ENCODE results near the gene WDFY4.

The WDFY4 gene

DNA sequence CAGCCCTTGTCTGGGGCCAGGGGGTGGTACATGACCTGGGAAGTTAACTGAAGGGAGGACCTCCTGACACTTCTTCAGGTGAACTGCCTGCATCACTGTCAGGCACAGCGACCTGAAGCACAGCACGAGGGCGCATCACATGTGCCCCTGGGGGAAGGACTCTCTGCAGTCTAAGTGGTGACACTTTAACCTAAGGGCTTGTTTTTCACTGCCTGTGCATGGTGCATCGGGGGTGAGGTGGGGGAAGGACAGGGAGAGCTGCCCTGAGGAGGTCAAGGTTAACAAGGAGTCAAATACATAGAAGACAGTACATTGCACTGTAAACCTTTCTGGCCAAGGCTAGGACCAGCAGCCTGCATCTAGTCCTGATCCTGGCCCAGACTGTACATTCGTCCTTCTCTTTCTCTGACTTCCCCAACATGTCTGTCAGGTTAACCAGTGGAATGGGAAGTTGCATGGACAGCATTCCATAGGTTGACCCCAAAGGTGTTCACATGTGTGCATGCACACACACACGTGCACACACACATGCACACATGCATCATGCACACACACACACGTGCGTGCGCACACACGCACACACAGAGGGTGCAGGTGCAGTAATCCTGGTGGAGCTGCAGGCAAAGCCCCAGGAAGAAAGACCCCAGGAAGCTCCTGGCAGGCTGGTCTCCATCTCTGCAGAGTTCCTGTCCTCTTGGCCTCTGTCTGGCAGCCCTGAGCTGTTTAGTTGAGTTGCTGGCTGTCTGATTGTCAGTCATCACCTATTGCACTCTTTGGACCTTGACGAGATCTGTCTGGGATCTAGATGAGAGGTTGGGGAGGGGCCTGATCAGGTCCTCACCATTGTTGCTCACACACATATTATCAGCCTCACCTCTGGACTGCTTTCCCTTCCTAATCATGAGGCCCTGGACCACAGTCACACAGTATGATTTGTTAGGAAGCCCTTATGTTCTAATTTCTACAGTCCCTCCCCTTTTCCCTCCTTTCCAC is 37.8 kb downstream of the WDFY4 start:
- DNase-seq: no peak

DNA sequence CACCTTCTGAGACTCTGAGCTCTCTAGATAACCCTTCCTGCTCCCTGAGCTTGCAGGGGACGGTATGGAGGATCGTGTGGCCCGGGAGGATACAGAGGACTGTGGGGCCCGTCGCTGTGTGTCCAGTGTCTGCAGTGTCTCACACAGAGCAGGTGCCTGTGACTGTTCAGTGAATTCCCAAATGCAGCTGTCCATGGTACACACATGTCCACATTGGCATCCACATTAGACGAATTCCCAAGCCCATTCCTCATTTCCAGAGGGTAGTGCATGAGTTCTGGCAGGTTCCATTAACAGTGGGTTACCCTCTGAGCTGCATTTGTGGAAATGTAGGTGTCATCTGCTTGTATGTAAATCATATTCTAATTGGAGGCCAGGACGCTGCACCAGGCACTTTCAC is 39.5 kb downstream of the WDFY4 start:
- DNase-seq: no peak

DNA sequence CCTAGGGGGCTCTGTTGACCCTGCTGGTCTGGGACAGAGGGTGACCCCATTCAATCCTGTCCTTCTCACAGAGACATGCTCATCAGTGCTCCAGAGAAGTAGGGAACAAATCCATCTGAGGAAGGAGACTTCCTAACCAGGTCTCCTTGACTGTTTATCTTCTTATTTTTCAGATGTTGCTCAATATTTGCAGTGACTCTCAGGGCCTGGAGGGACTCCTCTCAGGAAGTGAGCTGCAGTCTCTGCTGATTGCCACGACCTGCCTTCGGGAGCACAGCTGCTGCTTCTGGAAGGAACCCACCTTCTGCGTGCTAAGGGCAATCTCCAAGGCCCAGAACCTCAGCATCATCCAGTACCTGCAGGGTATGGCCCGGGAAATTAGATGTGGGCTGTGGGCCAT is 41.0 kb downstream of the WDFY4 start:
- DNase-seq: no peak

DNA sequence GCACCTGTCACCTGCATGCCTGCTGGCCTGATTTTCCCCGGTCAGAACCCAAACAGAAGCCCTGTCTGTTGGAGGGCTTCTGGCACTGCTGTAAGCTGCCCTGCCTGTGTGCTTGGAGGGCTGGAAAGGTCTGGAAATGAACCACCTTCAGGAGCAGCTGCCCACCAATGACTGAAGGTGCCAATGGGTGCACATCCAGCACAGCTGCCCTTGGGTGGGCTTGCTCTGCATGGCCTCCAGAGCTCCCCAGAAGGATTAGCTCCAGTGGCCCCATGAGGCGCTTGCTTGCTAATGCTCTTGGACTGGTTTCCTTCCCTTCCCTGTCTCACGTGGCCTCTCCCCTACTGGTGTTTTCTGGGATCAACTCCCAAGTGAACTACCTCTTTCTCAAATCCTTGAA is 43.2 kb downstream of the WDFY4 start:
- no peak for DNase-seq

DNA sequence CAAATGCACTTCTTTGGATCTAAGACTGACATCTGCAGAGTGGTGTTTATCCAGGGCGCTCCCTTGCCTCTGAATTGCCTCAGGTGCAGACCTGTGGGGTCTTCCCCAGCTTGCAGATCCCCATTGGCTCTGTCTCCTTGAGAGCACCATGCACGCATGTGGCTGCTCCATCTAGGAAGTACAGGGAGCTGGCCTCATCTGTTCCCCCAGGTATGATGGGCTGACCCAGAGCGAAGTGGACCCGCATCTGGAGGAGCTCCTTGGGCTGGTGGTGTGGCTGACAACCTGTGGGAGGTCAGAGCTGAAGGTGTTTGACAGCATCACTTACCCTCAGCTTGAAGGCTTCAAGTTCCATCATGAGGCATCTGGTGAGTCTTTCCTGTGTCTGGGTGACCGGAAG is 44.5 kb downstream of the WDFY4 start:
- no peak for DNase-seq

DNA sequence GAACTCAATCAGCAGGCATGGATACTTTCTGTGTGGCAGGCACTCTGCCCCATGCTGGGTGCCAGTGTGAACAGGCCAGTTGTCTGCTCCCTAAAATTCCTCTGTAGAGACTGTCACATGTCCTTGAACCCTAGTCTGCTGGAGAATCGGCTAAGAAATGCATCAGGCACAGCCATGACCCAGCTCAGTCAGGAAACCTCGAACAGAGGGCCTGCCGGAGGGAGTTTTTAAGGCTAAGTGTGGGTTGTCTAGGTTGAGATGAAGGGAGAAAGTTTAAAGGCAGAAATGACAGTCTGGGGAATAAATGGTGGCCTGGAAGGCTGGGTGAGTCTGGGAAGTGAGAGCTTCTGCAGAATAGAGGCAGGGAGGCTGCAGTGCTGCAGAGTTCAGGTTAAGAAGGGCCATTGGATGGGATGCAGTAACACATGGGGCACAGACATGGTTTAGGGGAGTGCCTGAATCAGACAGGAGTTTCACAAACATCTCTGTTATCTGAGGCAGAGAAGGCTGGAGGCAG is 45.3 kb downstream of the WDFY4 start:
- DNase-seq: no peak

DNA sequence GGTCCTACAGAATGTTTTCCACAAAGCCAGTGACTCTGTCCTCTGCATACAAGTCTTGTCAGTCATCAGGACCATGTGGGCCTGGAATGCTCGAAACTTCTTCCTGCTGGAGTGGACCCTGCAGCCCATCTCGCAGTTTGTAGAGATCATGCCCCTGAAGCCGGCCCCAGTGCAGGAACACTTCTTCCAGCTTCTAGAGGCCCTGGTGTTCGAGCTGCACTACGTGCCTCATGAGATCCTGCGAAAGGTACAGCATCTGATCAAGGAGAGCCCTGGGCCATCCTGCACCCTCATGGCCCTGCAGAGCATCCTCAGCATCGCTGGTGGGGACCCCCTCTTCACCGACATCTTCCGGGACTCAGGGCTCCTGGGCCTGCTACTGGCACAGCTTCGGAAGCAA is 46.5 kb downstream of the WDFY4 start:
- no peak for DNase-seq

DNA sequence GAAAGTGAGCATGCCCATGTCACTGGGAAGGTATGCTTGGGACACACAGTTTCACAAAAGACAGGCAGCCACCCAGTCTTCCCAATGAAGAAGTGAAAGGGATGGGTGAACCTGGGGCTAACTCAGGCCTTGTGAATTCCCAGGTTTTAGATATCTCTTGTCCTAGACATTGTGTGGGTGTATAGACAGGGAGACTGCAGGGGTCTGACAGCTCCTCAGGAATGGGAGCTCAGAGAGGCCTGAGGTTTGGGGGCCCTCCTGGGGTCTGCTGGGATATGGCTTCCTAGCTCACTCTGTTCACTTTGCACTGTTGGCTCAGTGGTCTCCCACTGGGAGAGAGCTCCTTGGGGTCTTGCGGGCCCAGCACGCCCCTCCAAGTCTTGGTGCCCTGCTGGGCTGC is 47.0 kb downstream of the WDFY4 start:
- DNase-seq: no peak

DNA sequence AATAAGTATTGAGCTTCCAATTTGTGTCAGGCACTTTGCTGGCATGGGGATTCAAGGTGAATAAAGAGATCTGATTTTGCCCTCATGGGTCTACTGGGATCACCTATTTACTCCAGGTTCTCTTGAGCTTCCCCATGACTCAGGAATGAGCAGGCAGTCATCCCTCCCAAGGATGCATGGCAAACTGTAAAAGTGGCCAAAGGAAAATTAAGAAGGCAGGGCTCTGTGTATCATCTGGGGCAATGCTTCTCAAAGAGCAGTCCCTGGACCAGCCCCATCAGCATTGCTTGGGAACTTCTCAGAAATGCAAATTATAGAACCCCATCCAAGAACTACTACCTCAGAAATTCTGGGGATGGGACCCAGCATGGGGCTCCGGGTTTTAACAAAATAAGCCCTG is 48.7 kb downstream of the WDFY4 start:
- no peak for DNase-seq

DNA sequence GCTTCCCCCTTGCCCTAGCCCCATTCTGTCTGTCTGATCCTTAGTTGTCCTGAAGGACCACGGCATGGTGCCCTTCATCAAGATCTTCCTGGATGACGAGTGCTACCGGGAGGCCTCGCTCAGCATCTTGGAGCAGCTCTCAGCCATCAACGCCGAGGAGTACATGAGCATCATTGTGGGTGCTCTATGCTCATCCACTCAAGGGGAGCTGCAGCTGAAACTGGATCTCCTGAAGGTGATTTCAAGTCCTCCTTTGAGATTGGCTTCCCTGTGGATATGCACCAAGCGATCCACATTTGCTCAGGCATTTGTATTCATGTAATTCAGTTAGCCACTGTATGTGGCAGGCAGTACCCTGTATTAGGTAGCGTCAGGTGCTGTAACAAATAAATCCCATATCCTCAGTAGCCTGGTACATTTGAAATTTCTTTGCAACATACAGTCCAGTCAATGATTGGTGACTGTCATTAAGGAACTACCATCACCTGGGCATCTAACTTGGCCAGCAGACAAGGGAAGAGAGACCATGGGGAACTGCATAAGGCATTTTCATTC is 51.2 kb downstream of the WDFY4 start:
- DNase-seq: no peak

DNA sequence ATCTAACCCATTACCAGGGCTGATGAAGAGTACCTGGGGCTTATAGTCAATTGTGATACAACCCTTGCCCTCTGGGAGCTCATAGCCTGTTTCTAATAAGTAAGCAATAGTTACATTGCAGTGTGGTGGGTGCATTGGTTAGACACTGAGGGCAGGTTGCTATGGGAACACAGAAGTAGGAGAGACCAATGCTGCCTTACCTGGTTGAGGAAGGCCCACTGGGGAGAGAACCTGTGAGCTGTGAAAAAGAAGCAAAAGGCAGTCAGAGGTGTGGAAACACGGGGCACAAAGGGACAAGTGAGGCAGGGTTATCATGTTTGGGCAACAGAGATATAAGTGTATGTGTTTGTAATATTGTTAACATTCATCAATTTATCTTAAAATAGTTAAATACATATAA is 51.9 kb downstream of the WDFY4 start:
- DNase-seq: no peak

DNA sequence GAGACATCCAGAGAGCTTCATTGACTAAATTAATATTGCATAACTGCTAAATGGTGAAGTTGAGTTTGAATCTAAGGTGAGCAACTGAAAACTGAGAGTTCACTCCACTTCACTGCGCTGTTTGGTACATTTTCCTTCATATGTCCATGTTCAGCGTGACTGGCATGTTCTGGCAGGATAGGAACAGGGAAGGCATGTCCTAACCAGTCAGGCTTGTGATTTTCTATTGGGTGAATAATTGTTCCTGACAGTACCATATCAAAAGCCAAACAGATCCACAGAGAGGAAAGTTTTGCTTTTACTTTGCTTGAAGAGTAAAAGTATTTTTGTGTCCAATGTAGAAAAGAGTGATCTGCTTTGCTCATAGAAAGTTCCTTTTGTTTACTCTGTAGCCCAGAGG is 53.2 kb downstream of the WDFY4 start:
- no peak for DNase-seq

DNA sequence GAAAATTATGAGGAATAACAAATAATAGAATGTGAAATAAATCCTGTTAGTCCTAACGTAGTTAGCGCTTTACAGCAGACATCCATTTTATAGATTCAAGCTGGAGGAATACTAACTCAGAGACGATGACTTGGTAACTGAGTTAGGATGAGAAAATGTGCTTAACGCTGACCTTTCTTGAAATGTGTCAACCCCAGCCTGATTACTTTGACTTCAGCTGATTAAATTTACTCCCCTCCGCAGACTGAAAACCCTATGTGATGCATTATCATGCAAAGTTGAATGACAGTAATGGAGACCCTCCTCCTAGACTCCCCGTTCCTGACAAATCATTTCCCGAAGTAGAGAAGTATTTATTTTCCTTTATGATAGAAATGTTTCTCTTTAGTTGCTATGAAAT is 54.5 kb downstream of the WDFY4 start:
- DNase-seq: no peak

DNA sequence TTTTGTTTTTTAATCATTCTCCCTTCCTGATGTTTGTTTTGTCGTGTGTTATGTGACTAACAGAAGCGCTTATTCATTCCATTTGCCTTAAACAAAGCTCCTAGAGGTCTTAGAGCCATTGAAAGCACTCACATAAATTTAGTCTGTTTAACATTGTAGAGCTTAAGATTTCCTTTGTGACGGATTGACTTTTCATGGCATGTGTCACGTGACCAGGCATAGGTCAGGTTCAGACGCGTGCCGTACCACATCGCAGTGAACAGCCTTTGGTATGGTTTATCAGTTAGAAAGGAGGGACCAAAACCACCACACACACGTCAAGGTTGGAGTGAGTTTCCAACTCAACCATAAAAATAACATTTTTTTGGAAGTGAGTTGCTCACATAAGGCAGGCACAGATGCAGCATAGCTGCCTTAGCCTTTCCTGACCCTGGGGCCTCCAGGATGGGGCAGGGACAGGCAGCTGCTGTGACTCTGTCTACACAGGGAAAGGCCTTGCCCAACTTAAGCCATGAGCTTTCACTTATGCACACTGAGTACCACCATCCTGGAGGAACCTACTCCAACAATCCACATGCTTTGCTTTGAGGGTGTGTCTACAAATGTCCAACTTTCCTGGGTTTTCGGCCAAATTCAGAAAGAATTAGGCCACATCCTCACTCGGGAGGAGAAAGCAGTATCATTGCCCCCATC is 55.5 kb downstream of the WDFY4 start:
- DNase-seq: no peak

DNA sequence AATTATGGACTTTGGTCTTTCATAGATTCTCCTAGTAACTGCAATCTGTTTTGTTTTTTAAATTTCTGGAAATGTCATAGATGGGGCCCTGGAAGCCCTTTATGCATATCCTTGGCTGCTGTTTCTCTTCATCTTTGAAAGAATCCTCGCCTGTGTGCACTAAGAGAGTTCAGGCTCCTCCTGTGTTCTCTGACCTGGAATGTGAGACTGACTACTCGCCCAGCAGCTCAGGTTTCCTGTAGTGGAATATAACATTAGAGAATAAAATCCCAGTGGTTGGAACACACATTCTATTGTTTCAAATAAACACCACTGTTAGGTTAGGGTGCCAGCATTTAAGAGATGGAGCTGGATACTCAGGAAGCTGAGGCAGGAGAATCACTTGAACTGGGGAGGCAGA is 56.3 kb downstream of the WDFY4 start:
- DNase-seq: no peak

DNA sequence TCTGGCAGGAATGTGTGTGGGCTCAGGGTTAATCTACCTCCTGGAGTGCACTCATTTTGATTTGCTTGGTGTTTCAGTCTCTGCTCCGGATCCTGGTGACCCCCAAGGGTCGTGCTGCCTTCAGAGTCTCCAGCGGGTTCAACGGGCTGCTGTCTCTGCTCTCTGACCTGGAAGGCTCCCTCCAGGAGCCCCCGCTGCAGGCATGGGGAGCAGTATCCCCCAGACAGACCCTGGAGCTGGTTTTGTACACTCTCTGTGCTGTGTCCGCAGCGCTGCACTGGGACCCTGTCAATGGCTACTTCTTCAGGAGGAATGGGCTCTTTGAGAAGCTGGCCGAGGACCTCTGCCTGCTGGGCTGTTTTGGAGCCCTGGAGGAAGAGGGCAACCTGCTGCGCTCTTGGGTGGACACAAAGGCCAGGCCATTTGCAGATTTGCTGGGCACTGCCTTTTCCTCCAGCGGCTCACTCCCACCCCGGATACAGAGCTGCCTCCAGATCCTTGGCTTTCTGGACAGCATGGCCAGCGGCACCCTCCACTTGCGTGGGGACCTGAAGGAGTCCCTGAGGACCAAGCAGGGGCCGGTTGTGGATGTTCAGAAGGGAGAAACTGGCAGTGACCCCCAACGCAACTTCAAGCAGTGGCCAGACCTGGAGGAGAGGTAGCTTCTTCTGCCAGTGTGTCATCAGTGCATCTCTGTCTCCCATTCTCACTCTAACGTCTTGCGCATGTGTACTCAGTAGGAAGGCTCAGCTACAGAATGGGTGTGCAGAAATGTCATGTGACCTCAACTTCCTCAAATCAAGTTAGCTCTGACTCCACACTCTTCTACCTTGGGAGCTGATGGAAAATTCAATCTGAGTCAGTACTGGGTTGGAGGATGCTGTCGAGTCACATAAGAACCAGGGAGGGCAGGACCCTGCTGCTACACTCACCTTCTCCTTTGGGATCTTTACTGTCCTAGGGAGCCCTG is 58.5 kb downstream of the WDFY4 start:
- DNase-seq: no peak

DNA sequence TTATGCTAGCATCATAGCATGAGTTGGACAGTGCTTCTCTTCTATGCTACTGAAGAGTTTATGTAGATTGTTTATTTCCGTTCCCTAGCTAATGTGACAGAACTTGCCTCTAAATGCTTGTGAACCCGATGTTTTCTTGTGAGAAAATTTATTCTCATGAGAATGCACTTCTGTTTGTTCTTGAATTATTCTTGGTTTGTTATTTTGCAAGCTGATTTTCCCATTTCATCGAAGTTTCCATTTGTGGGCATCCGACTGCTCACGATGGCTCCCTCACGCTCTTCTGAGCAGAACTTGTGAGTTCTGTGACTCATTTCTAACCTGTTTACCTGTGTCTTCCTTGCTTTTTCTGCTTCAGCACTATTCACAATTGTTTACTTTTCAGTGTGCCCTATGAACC is 59.9 kb downstream of the WDFY4 start:
- no peak for DNase-seq

DNA sequence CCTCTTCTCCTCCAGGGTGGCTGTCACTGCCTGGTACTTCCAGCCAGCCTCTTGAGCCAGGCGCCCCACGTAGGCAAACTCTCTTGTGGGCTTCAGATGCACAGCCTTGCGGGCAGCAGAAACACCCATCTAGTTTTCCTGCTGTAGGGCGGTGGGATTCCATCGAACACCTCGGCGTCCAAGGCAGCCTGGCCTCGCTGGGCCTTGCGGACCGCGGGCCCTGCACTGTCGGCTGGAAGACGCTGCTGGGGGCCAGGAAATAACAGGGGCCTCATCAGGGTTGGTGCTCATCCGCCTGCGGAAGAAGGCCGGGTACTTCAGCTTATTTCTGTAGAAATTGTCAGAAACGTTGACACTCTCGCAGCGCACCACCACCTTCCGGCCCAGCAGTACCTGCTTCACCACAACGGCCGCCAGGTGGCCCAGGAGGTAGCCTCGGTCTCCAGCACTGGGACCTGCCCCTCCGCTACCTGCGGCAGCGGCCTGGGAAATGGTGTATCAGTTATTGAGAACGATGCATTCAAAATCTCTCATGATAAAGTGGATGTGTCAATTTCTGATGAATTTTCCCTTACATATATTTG is 61.1 kb downstream of the WDFY4 start:
- DNase-seq: no peak

DNA sequence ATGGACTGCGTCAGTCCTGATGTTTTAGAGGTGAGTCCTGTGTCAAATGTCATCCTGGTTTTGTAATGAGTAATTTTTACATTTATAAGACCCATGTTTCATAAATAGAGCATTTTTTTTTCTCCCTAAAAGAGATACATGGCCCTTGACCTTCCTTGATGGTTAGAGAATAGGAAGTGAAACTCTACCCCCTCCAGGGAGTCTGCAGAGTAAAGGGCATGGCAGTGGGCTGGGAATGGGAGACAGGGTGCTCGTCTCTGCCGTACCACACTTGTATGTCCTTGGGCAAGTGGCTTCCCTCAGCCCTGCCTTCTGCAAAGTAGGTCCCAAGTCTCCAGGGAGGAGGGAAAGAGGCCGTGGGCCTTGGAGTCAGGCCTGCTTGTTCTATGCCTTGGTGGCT is 63.9 kb downstream of the WDFY4 start:
- no peak for DNase-seq

DNA sequence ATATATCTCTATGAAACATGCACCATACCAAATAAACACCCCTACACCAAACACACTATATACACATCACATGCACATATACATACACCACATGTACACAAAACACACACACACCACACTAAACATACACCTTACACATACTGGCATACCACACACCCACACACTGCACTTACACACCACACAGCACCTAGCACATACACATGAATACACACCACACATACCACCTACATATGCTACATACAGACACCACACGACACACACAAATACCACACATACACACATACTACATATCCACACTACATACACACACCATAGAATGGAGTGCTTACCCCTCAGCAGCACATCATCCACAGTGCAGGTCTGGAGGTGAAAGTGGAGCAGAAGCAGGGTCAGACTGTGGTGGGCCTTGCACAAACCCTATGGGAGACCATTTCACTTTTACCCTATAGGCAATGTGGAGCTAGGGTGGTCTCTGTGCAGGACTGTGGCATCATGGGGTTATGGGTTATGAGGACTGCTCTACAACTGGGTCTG is 64.6 kb downstream of the WDFY4 start:
- DNase-seq: no peak

DNA sequence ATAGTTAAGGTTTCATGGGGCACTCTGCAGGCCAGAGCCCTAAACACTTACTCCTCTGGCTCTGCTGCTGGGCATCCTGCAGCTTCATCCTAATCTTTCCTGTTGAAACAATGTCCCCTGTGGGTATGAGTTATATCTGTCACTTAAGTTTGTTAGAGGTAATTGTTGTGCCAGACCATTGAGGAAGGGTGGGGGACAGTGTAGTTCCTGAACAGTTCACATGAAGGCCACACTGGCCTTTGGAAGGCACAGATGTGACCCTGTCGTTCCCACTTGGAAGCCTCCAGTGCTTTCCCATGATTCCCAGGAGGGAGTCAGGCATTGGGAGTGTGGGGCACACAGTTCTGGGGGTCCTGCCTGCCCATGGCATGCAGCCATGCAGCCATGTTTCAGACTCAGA is 65.3 kb downstream of the WDFY4 start:
- DNase-seq: no peak

DNA sequence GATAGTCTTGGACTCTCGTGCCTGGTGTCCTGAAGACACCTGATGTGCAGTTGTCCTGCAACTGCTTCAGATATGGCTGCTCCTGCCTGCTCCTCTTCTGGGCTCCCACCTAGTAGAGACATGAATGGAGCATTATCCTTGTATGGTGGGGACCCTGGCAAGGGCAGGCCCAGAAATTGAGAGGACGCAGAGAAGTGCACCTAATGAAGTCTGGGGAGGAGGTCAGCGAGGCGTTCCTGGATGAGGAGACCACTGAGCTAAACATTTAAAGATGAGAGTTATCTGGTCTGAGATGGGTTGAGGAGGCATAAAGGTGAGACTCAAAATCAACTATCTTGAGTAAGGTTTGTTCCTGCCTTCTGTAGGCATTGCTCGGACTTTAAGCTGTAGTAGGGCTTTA is 66.3 kb downstream of the WDFY4 start:
- DNase-seq: no peak

Data from right hindlimb (tissue), 1 donor.